Osteoblast (primary cell): ENCODE data around the gene PDYN. TPM values are rescaled to one million over a fixed set of nuclear protein-coding genes. Genes with fewer than 3 reads are reported as not detected.

Experiments
- DNase-seq: peaks from one replicate; pipeline ENCODE4 v3.0.0; 2011; ENCODE audit warnings: low spot score, mixed read lengths; ENCODE audit not compliant: insufficient read length; ENCODE audit errors: missing footprints
- H2AFZ ChIP-seq: 2 replicates; pipeline ENCODE4 v1.6.0; 2011; ENCODE audit warnings: mild to moderate bottlenecking, low read length
- H3K27ac ChIP-seq: 2 replicates; pipeline ENCODE4 v1.5.1; 2011; ENCODE audit warnings: mild to moderate bottlenecking, low read depth, low read length, moderate library complexity
- H3K27me3 ChIP-seq: 2 replicates; pipeline ENCODE4 v1.6.0; 2012; ENCODE audit warnings: mild to moderate bottlenecking, control low read depth, inconsistent platforms, low read length, moderate library complexity; ENCODE audit not compliant: insufficient read depth
- H3K36me3 ChIP-seq: 2 replicates; pipeline ENCODE4 v1.5.1; 2011; ENCODE audit warnings: mild to moderate bottlenecking, low read length, control low read depth, moderate library complexity; ENCODE audit not compliant: insufficient read depth
- H3K4me1 ChIP-seq: 2 replicates; pipeline ENCODE4 v1.5.1; 2011; ENCODE audit warnings: mild to moderate bottlenecking, low read length, control low read depth, moderate library complexity; ENCODE audit not compliant: insufficient read depth
- H3K4me2 ChIP-seq: 2 replicates; pipeline ENCODE4 v1.6.0; 2011; ENCODE audit warnings: mild to moderate bottlenecking, low read length; ENCODE audit not compliant: insufficient read depth
- H3K4me3 ChIP-seq: fragments of 200-600 bp; sonication (generic); 3 replicates; pipeline ENCODE4 v1.5.1; 2012; ENCODE audit warnings: mild to moderate bottlenecking, low read length, inconsistent platforms; ENCODE audit not compliant: insufficient read depth
- H3K79me2 ChIP-seq: 2 replicates; pipeline ENCODE4 v1.6.0; 2012; ENCODE audit warnings: mild to moderate bottlenecking, low read length, control low read depth, inconsistent platforms; ENCODE audit not compliant: insufficient read depth
- H3K9me3 ChIP-seq: 2 replicates; pipeline ENCODE4 v1.5.1; 2011; ENCODE audit warnings: low read depth, low read length, control low read depth
- H4K20me1 ChIP-seq: 2 replicates; pipeline ENCODE4 v1.6.0; 2012; ENCODE audit warnings: mild to moderate bottlenecking, low read length, control low read depth; ENCODE audit not compliant: insufficient read depth
- CTCF ChIP-seq: IDR thresholded peaks from 2 replicates; pipeline ENCODE4 v1.5.1; 2011; ENCODE audit warnings: mild to moderate bottlenecking, low read depth, low read length, moderate library complexity; ENCODE audit errors: extremely low read depth
- total RNA-seq: library from RNA; depleted of rRNA; stranded (reverse); fragments of >200 nt; gene quantifications from 2 replicates; pipeline ENCODE4 v1.2.3, GENCODE V29; 2012

The PDYN gene
- total RNA-seq, 1 donor = not detected

GRCh38 chr20:1973601-1974440, 20.0 kb downstream of the PDYN start:
- no peak overlapping the region for H3K4me3 ChIP-seq
- no peak overlapping the region for H2AFZ ChIP-seq
- no peak for DNase-seq
- no peaks in the 10 kb centered on the region for H3K4me1 ChIP-seq
- no peaks in the 10 kb centered on the region for H3K36me3 ChIP-seq
- H3K79me2 ChIP-seq = no peaks in the 10 kb centered on the region
- H3K27me3 ChIP-seq = peaks cover 42% of the 10 kb centered on the region
- H3K4me2 ChIP-seq = no peak overlapping the region
- TF ChIP-seq CTCF = no peak
- no peaks in the 10 kb centered on the region for H4K20me1 ChIP-seq
- H3K27ac ChIP-seq = no peak overlapping the region
- no peaks in the 10 kb centered on the region for H3K9me3 ChIP-seq

- no peak overlapping the region for H3K27ac ChIP-seq
These were observed 21.8 kb downstream of the PDYN start for GRCh38 chr20:1971893-1972586.

GRCh38 chr20:1968964-1969363, 24.9 kb downstream of the PDYN start:
- H3K27me3 ChIP-seq = peaks cover 59% of the 10 kb centered on the region
- no peak overlapping the region for H2AFZ ChIP-seq
- no peaks in the 10 kb centered on the region for H4K20me1 ChIP-seq

More at GRCh38 chr20:1971893-1972586, 21.8 kb downstream of the PDYN start:
- H2AFZ ChIP-seq = no peak overlapping the region
- no peak overlapping the region for H3K4me2 ChIP-seq
- peaks cover 51% of the 10 kb centered on the region for H3K27me3 ChIP-seq
- no peak overlapping the region for H3K4me3 ChIP-seq
- no peaks in the 10 kb centered on the region for H3K4me1 ChIP-seq
- H3K79me2 ChIP-seq = no peaks in the 10 kb centered on the region
- no peak for TF ChIP-seq CTCF
- DNase-seq = no peak
- H3K9me3 ChIP-seq = no peaks in the 10 kb centered on the region
- H4K20me1 ChIP-seq = no peaks in the 10 kb centered on the region
- no peaks in the 10 kb centered on the region for H3K36me3 ChIP-seq

More at GRCh38 chr20:1968964-1969363, 24.9 kb downstream of the PDYN start:
- TF ChIP-seq CTCF = no peak
- Histone ChIP-seq H3K79me2 (no peaks in the 10 kb centered on the region), H3K4me3 (no peak overlapping the region), H3K27ac (no peak overlapping the region), H3K36me3 (no peaks in the 10 kb centered on the region), H3K4me1 (peaks cover 4% of the 10 kb centered on the region), H3K9me3 (no peaks in the 10 kb centered on the region), H3K4me2 (no peak overlapping the region)
- DNase-seq = no peak
